Measurements from ENCODE around the gene ZFAND4. TPM values are rescaled to one million over a fixed set of nuclear protein-coding genes. Genes with fewer than 3 reads are reported as not detected.
"Not testable (repeated sequence)": the region's sequence is repeated elsewhere in the genome, so short reads cannot be mapped to it uniquely, and the experiment has no call there.

The ZFAND4 gene
- polyA plus RNA-seq, 4 donors: 12.5 to 15.4 (median 14.0) TPM

- DNase-seq (ENCODE audit: low read depth in 4 of 4, low spot score in 3 of 4): no peak
These were observed 28.0 kb downstream of the ZFAND4 start for GRCh38 chr10:45644527-45644926.

GRCh38 chr10:45640941-45641340 lies 31.6 kb downstream of the ZFAND4 start:
- DNase-seq (ENCODE audit: low read depth in 4 of 4, low spot score in 3 of 4): no peak

GRCh38 chr10:45640049-45640448 lies 32.5 kb downstream of the ZFAND4 start:
- DNase-seq (ENCODE audit: low read depth in 4 of 4, low spot score in 3 of 4): no peak

GRCh38 chr10:45627412-45628048 lies 45.0 kb downstream of the ZFAND4 start:
- DNase-seq (ENCODE audit: low read depth in 4 of 4, low spot score in 3 of 4): no peak

- no peak for DNase-seq (ENCODE audit: low read depth in 4 of 4, low spot score in 3 of 4)
These were observed 46.7 kb downstream of the ZFAND4 start for GRCh38 chr10:45625879-45626278.

- DNase-seq (ENCODE audit: low read depth in 4 of 4, low spot score in 3 of 4): no peak
These were observed 47.8 kb downstream of the ZFAND4 start for GRCh38 chr10:45624724-45625123.

- DNase-seq (ENCODE audit: low read depth in 4 of 4, low spot score in 3 of 4): no peak
These were observed 57.7 kb downstream of the ZFAND4 start for GRCh38 chr10:45614869-45615268.

- DNase-seq (ENCODE audit: low read depth in 4 of 4, low spot score in 3 of 4): no peak
These were observed 59.8 kb downstream of the ZFAND4 start for GRCh38 chr10:45612741-45613140.

GRCh38 chr10:45608052-45608451 lies 64.5 kb downstream of the ZFAND4 start:
- no peak for DNase-seq (ENCODE audit: low read depth in 4 of 4, low spot score in 3 of 4)

GRCh38 chr10:45607276-45607675 lies 65.3 kb downstream of the ZFAND4 start:
- no peak for DNase-seq (ENCODE audit: low read depth in 4 of 4, low spot score in 3 of 4)

- DNase-seq (ENCODE audit: low read depth in 4 of 4, low spot score in 3 of 4): no peak
These were observed 69.7 kb downstream of the ZFAND4 start for GRCh38 chr10:45602836-45603235.

- no peak for DNase-seq (ENCODE audit: low read depth in 4 of 4, low spot score in 3 of 4)
These were observed 70.4 kb downstream of the ZFAND4 start for GRCh38 chr10:45602082-45602730.

- not testable (repeated sequence) for DNase-seq (ENCODE audit: low read depth in 4 of 4, low spot score in 3 of 4)
These were observed 71.2 kb downstream of the ZFAND4 start for GRCh38 chr10:45601254-45601930.

- DNase-seq (ENCODE audit: low read depth in 4 of 4, low spot score in 3 of 4): not testable (repeated sequence)
These were observed 72.0 kb downstream of the ZFAND4 start for GRCh38 chr10:45600337-45601253.

- no peak for DNase-seq (ENCODE audit: low read depth in 4 of 4, low spot score in 3 of 4)
These were observed 72.9 kb downstream of the ZFAND4 start for GRCh38 chr10:45599646-45600045.

- no peak for DNase-seq (ENCODE audit: low read depth in 4 of 4, low spot score in 3 of 4)
These were observed 73.5 kb downstream of the ZFAND4 start for GRCh38 chr10:45599021-45599603.

GRCh38 chr10:45596526-45596925 lies 76.0 kb downstream of the ZFAND4 start:
- DNase-seq (ENCODE audit: low read depth in 4 of 4, low spot score in 3 of 4): no peak

- DNase-seq (ENCODE audit: low read depth in 4 of 4, low spot score in 3 of 4): peak; percentile 82 to 89 (median 84)
These were observed 78.1 kb downstream of the ZFAND4 start for GRCh38 chr10:45594276-45595157.

- no peak for DNase-seq (ENCODE audit: low read depth in 4 of 4, low spot score in 3 of 4)
These were observed 78.7 kb downstream of the ZFAND4 start for GRCh38 chr10:45593938-45594275.

GRCh38 chr10:45592926-45593325 lies 79.6 kb downstream of the ZFAND4 start:
- no peak for DNase-seq (ENCODE audit: low read depth in 4 of 4, low spot score in 3 of 4)
